ENCODE data around the gene CREB3.

Gene CREB3

GRCh38 chr9:35690294-35690613 is 42.2 kb upstream of the CREB3 start:
- peak overlapping the region; percentile 91 for H3K9ac ChIP-seq (ENCODE audit: low read depth, low read length, poor library complexity, severe bottlenecking)
- H3K27me3 ChIP-seq (ENCODE audit: insufficient read depth, low read length, poor library complexity, severe bottlenecking): no peaks in the 10 kb centered on the region
- peak overlapping the region; percentile 98; the same call in 1 of the 2 replicates for H2AFZ ChIP-seq (ENCODE audit: low read length)
- H3K9me2 ChIP-seq (replicated peaks; ENCODE audit: low read depth, low read length): no peaks in the 10 kb centered on the region
- no peaks in the 10 kb centered on the region for H4K20me1 ChIP-seq (ENCODE audit: insufficient read depth, low read length, poor library complexity, severe bottlenecking)
- no peaks in the 10 kb centered on the region for H3F3A ChIP-seq (ENCODE audit: low read depth)
- no peaks in the 10 kb centered on the region for H3K79me2 ChIP-seq (ENCODE audit: insufficient read depth, low read length)
- H3K4me1 ChIP-seq (ENCODE audit: insufficient read depth, low read length, poor library complexity, severe bottlenecking): peaks cover 8% of the 10 kb centered on the region
- peak overlapping the region; percentile 63 for H3K4me2 ChIP-seq (ENCODE audit: low read depth, low read length, poor library complexity, severe bottlenecking)
- TF ChIP-seq CTCF (conservative IDR thresholded peaks at IDR 0.05; ENCODE audit: low read length): no peak
- TF ChIP-seq EZH2phosphoT487 (IDR thresholded peaks at IDR 0.05; ENCODE audit: borderline replicate concordance): no peak
- H3K4me3 ChIP-seq (ENCODE audit: low read length, poor library complexity, severe bottlenecking): peak overlapping the region; percentile 88
- no peaks in the 10 kb centered on the region for H3K36me3 ChIP-seq (ENCODE audit: insufficient read depth, low read length)
- H3K9me3 ChIP-seq (ENCODE audit: insufficient read depth, low read depth, low read length): no peaks in the 10 kb centered on the region

GRCh38 chr9:35690614-35691333 is 41.7 kb upstream of the CREB3 start:
- Histone ChIP-seq H3K27me3 (ENCODE audit: insufficient read depth, low read length, poor library complexity, severe bottlenecking) (no peaks in the 10 kb centered on the region), H3K4me3 (ENCODE audit: low read length, poor library complexity, severe bottlenecking) (peak overlapping the region; percentile 88), H3F3A (ENCODE audit: low read depth) (no peaks in the 10 kb centered on the region), H3K9ac (ENCODE audit: low read depth, low read length, poor library complexity, severe bottlenecking) (peak overlapping the region; percentile 91), H3K4me1 (ENCODE audit: insufficient read depth, low read length, poor library complexity, severe bottlenecking) (peaks cover 8% of the 10 kb centered on the region), H3K4me2 (ENCODE audit: low read depth, low read length, poor library complexity, severe bottlenecking) (peak overlapping the region; percentile 63), H3K36me3 (ENCODE audit: insufficient read depth, low read length) (peaks cover 1% of the 10 kb centered on the region; the same call in 1 of the 2 replicates), H3K9me3 (ENCODE audit: insufficient read depth, low read depth, low read length) (no peaks in the 10 kb centered on the region), H3K9me2 (replicated peaks; ENCODE audit: low read depth, low read length) (no peaks in the 10 kb centered on the region), H3K79me2 (ENCODE audit: insufficient read depth, low read length) (no peaks in the 10 kb centered on the region), H2AFZ (ENCODE audit: low read length) (peak overlapping the region; percentile 98), H4K20me1 (ENCODE audit: insufficient read depth, low read length, poor library complexity, severe bottlenecking) (no peaks in the 10 kb centered on the region)
- TF ChIP-seq CTCF (conservative IDR thresholded peaks at IDR 0.05; ENCODE audit: low read length) (no peak), EZH2phosphoT487 (IDR thresholded peaks at IDR 0.05; ENCODE audit: borderline replicate concordance) (no peak)

DNA sequence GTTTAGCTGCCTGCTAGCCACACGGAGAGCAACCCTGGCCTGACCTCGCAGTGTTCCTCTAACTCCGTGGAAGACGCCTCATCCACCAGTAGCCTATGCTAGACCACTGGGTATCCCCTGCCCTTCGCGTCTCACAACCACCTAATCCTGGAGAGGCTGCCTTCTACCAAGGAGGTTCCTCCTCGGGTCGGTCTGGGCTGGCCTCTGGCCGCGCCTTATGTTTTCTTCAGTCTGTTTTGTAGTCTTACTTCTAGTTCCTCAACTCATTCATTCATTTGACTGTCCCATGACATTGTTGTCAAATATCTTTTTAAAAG is 41.2 kb upstream of the CREB3 start:
- Histone ChIP-seq H3K4me2 (ENCODE audit: low read depth, low read length, poor library complexity, severe bottlenecking) (peak overlapping the region; percentile 63), H3K9ac (ENCODE audit: low read depth, low read length, poor library complexity, severe bottlenecking) (peak overlapping the region; percentile 91), H3K4me3 (ENCODE audit: low read length, poor library complexity, severe bottlenecking) (peak overlapping the region; percentile 88), H3K36me3 (ENCODE audit: insufficient read depth, low read length) (peaks cover 5% of the 10 kb centered on the region; the same call in 1 of the 2 replicates), H3K4me1 (ENCODE audit: insufficient read depth, low read length, poor library complexity, severe bottlenecking) (peaks cover 8% of the 10 kb centered on the region), H3K27me3 (ENCODE audit: insufficient read depth, low read length, poor library complexity, severe bottlenecking) (no peaks in the 10 kb centered on the region), H2AFZ (ENCODE audit: low read length) (peak overlapping the region; percentile 98), H3K9me2 (replicated peaks; ENCODE audit: low read depth, low read length) (no peaks in the 10 kb centered on the region), H3K9me3 (ENCODE audit: insufficient read depth, low read depth, low read length) (no peaks in the 10 kb centered on the region), H3K79me2 (ENCODE audit: insufficient read depth, low read length) (no peaks in the 10 kb centered on the region), H3F3A (ENCODE audit: low read depth) (no peaks in the 10 kb centered on the region), H4K20me1 (ENCODE audit: insufficient read depth, low read length, poor library complexity, severe bottlenecking) (no peaks in the 10 kb centered on the region)
- TF ChIP-seq CTCF (conservative IDR thresholded peaks at IDR 0.05; ENCODE audit: low read length) (no peak), EZH2phosphoT487 (IDR thresholded peaks at IDR 0.05; ENCODE audit: borderline replicate concordance) (no peak)

Measured in Loucy (cell line).